Endothelial cell of umbilical vein (primary cell): ENCODE measurements around the gene RPA1. TPM values are rescaled to one million over a fixed set of nuclear protein-coding genes. Genes with fewer than 3 reads are reported as not detected.
"Not testable (repeated sequence)": the region's sequence is repeated elsewhere in the genome, so short reads cannot be mapped to it uniquely, and the experiment has no call there.

Experiments
- BruUV-seq: library from RNA; stranded (reverse); fragments of 400-500 nt; replicated peaks from 2 replicates; lab custom pipeline; 2021; lab: Mats Ljungman, UMichigan
- CTCF ChIA-PET: fragments of 300-600, 350-600 bp; sonication (Branson Sonifier 250); formaldehyde crosslinking; loops from one replicate; lab custom pipeline; 2021; ENCODE audit warnings: antibody characterized with exemption, inconsistent platforms; lab: Charles Lee
- POLR2A ChIA-PET: fragments of 300-600, 350-600 bp; sonication (Branson Sonifier 250); formaldehyde crosslinking; loops from one replicate; lab custom pipeline; 2021; ENCODE audit warnings: antibody characterized with exemption, inconsistent platforms; lab: Charles Lee
- DNase-seq: peaks from one replicate; pipeline ENCODE4 v3.0.0-alpha.2; 2011; ENCODE audit warnings: low read depth, low spot score
- FAIRE-seq: peaks from 2 replicates; lab custom pipeline; 2011; peaks lifted over from hg19 to GRCh38; lab: Jason Lieb, UNC
- H2AFZ ChIP-seq: 2 replicates; pipeline ENCODE4 v1.6.0; 2012; ENCODE audit warnings: low read depth, low read length, control low read depth, inconsistent platforms
- H3K27ac ChIP-seq: 2 replicates; pipeline ENCODE4 v1.5.1; 2011; ENCODE audit warnings: low read depth, mild to moderate bottlenecking, control low read depth, low read length, moderate library complexity; ENCODE audit not compliant: insufficient read depth
- H3K27me3 ChIP-seq, 2 experiments: 2 replicates each; pipeline versions ENCODE4 v1.6.0 to v1.6.1; 2011; ENCODE audit warnings: low read length in 2 of 2, mixed read lengths in 1 of 2; ENCODE audit not compliant: control insufficient read depth in 2 of 2, insufficient read depth in 2 of 2
- H3K36me3 ChIP-seq, 2 experiments: 2 replicates in 1 of 2; 3 replicates in 1 of 2; pipeline ENCODE4 v1.5.1; 2011; ENCODE audit warnings: low read length in 2 of 2, mild to moderate bottlenecking in 1 of 2, moderate library complexity in 1 of 2; ENCODE audit not compliant: control insufficient read depth in 2 of 2, insufficient read depth in 2 of 2; ENCODE audit errors: extremely low read depth in 1 of 2
- H3K4me1 ChIP-seq: 3 replicates; pipeline ENCODE4 v1.5.1; 2011; ENCODE audit warnings: mild to moderate bottlenecking, low read length; ENCODE audit not compliant: control insufficient read depth, insufficient read depth; ENCODE audit errors: extremely low read depth
- H3K4me2 ChIP-seq: 2 replicates; pipeline ENCODE4 v1.6.1; 2011; ENCODE audit warnings: low read length, control low read depth, mixed read lengths; ENCODE audit not compliant: insufficient read depth
- H3K4me3 ChIP-seq, 3 experiments: fragments of 200-600 bp in 1 of 3; sonication (generic), shearing (Covaris generic) in 1 of 3; replicated peaks in 1 of 3; 2 replicates each; pipeline ENCODE4 v1.5.1; 2011 to 2016; ENCODE audit warnings: control low read depth in 3 of 3, low read length in 3 of 3, mild to moderate bottlenecking in 2 of 3, inconsistent platforms in 1 of 3, low read depth in 1 of 3, moderate library complexity in 1 of 3; ENCODE audit not compliant: insufficient read depth in 1 of 3
- H3K79me2 ChIP-seq: 2 replicates; pipeline ENCODE4 v1.6.0; 2012; ENCODE audit warnings: low read length, inconsistent platforms; ENCODE audit not compliant: control insufficient read depth, insufficient read depth
- H3K9ac ChIP-seq: replicated peaks from 2 replicates; pipeline ENCODE3; 2011; ENCODE audit warnings: low read length, control low read depth; ENCODE audit not compliant: insufficient read depth; ENCODE audit errors: extremely low read depth
- H3K9me1 ChIP-seq: replicated peaks from 3 replicates; pipeline ENCODE4 v1.6.0; 2011; ENCODE audit warnings: mild to moderate bottlenecking, low read length; ENCODE audit not compliant: control insufficient read depth, insufficient read depth; ENCODE audit errors: extremely low read depth
- H3K9me3 ChIP-seq: replicated peaks from 2 replicates; pipeline ENCODE4 v1.5.1; 2012; ENCODE audit warnings: low read length, inconsistent platforms; ENCODE audit not compliant: control insufficient read depth, insufficient read depth
- H4K20me1 ChIP-seq: replicated peaks from 2 replicates; pipeline ENCODE3; 2011; ENCODE audit warnings: mild to moderate bottlenecking, low read length; ENCODE audit not compliant: control insufficient read depth, insufficient read depth; ENCODE audit errors: extremely low read depth
- CTCF ChIP-seq, 2 donors: IDR thresholded peaks; 1 replicate in 1 of 2; 2 replicates in 1 of 2; pipeline ENCODE4 v1.5.1; 2011; ENCODE audit warnings: low read length in 2 of 2, mild to moderate bottlenecking in 2 of 2, moderate library complexity in 2 of 2, control low read depth in 1 of 2, inconsistent platforms in 1 of 2, low read depth in 1 of 2; ENCODE audit not compliant: insufficient read depth in 1 of 2; ENCODE audit errors: extremely low read depth in 1 of 2
- EZH2 ChIP-seq: IDR thresholded peaks from 2 replicates; pipeline ENCODE4 v1.6.1; 2012; ENCODE audit warnings: borderline replicate concordance, low read depth, mild to moderate bottlenecking, moderate library complexity, low read length, inconsistent platforms; ENCODE audit not compliant: severe bottlenecking
- FOS ChIP-seq: IDR thresholded peaks from 2 replicates; pipeline ENCODE4 v1.6.1; 2011; ENCODE audit warnings: mild to moderate bottlenecking, low read length, moderate library complexity, borderline replicate concordance; ENCODE audit not compliant: insufficient read depth
- GATA2 ChIP-seq: IDR thresholded peaks from 2 replicates; pipeline ENCODE4 v1.7.0; 2011; ENCODE audit warnings: low read depth, mild to moderate bottlenecking, moderate library complexity, mixed read lengths, low read length; ENCODE audit not compliant: insufficient read length, insufficient read depth
- JUN ChIP-seq: IDR thresholded peaks from 2 replicates; pipeline ENCODE4 v1.6.1; 2011; ENCODE audit warnings: borderline replicate concordance, low read depth; ENCODE audit not compliant: insufficient read length, insufficient read depth
- MAX ChIP-seq: IDR thresholded peaks from 2 replicates; pipeline ENCODE4 v1.6.1; 2011; ENCODE audit not compliant: insufficient read depth, insufficient read length
- MYC ChIP-seq: IDR thresholded peaks from one replicate; pipeline ENCODE4 v1.6.1; 2011; ENCODE audit warnings: mild to moderate bottlenecking, low read depth, low read length
- POLR2A ChIP-seq: IDR thresholded peaks from 2 replicates; pipeline ENCODE4 v1.6.1; 2012; ENCODE audit warnings: low read depth, mild to moderate bottlenecking, control low read depth, low read length
- POLR2AphosphoS5 ChIP-seq: IDR thresholded peaks from 2 replicates; pipeline ENCODE4 v1.6.1; 2012; ENCODE audit warnings: low read depth, mild to moderate bottlenecking, control low read depth, low read length, moderate library complexity; ENCODE audit not compliant: insufficient read depth
- dilution Hi-C: fragments of 300-500 bp; cut with MboI; formaldehyde crosslinking; loops from one replicate; pipeline ENCODE4 v1.15.0; 2019; ENCODE audit warnings: low sequenced_read_pairs; ENCODE audit not compliant: extremely low pct_ligation_motif_present
- intact Hi-C: fragments of 100-400 bp; cut with micrococcal nuclease; formaldehyde crosslinking; loops from one replicate; pipeline ENCODE4 v1.10.0; 2022
- polyA plus RNA-seq, 4 experiments: library from polyadenylated mRNA; depleted of rRNA in 3 of 4; stranded (reverse) in 3 of 4; unstranded in 1 of 4; fragments of >200 nt; gene quantifications; 2 replicates each; pipeline versions ENCODE4 v1.2.1 to v1.2.3, GENCODE V29; 2011 to 2012; ENCODE audit warnings: missing spikeins in 1 of 4
- total RNA-seq: library from RNA; stranded (reverse); gene quantifications from 2 replicates; pipeline ENCODE4 v1.2.3, GENCODE V29; 2021

RPA1 gene
- total and polyA plus RNA-seq, 2 donors (not counting 3 experiments of a cell fraction or from before 2014, with no cell fraction given) = 50.5 to 123 TPM

GRCh38 chr17:1797323-1797722, 32.5 kb upstream of the RPA1 start:
- FAIRE-seq (no peak), DNase-seq (no peak)
- intact Hi-C loops = no loop called here
- peaks cover 2 to 5% of the 10 kb centered on the region in 2 experiments for H3K36me3 ChIP-seq
- no peaks in the 10 kb centered on the region for H3K27me3 ChIP-seq
- no peaks in the 10 kb centered on the region for H3K9me1 ChIP-seq
- H2AFZ ChIP-seq = no peak overlapping the region
- BruUV-seq = no TSS peak
- H3K4me1 ChIP-seq = no peaks in the 10 kb centered on the region
- H3K4me3 ChIP-seq = no peak overlapping the region
- H3K79me2 ChIP-seq = peaks cover 1% of the 10 kb centered on the region
- no peaks in the 10 kb centered on the region for H3K9me3 ChIP-seq
- ChIA-PET POLR2A (no interaction called here), CTCF (interaction anchor here (1.0 to 1.7 kb wide), 4 partner anchors 14 to 75 kb away, joined by 3 to 5 read pairs (median 3); no protein-coding TSS in a partner anchor)
- dilution Hi-C loops = no loop called here
- no peaks in the 10 kb centered on the region for H4K20me1 ChIP-seq
- H3K27ac ChIP-seq = no peak overlapping the region
- no peak overlapping the region for H3K9ac ChIP-seq
- no peak for TF ChIP-seq JUN
- no peak for TF ChIP-seq POLR2AphosphoS5
- no peak for TF ChIP-seq GATA2
- TF ChIP-seq CTCF (IDR thresholded peaks at IDR 0.05; ENCODE audit: extremely low read depth in 1 of 2, insufficient read depth in 1 of 2, low read depth in 1 of 2, low read length in 2 of 2) = no peak
- TF ChIP-seq EZH2 = no peak
- no peak for TF ChIP-seq MAX
- no peak for TF ChIP-seq POLR2A
- TF ChIP-seq FOS = no peak
- TF ChIP-seq MYC = no peak
- no peak overlapping the region for H3K4me2 ChIP-seq

- H3K4me1 ChIP-seq, H3K27me3 ChIP-seq, H3K36me3 ChIP-seq, H3K9me3 ChIP-seq, H3K9me1 ChIP-seq, H3K4me3 ChIP-seq, H3K27ac ChIP-seq, H3K4me2 ChIP-seq, H2AFZ ChIP-seq, POLR2A ChIA-PET, FAIRE-seq, DNase-seq, dilution Hi-C loops, H4K20me1 ChIP-seq, H3K79me2 ChIP-seq, H3K9ac ChIP-seq, intact Hi-C loops, BruUV-seq: not testable (repeated sequence)
- CTCF ChIA-PET = interaction anchor here (1.1 to 1.7 kb wide), 2 partner anchors 16 to 68 kb away, joined by 3 read pairs; no protein-coding TSS in a partner anchor
Observed at GRCh38 chr17:1797846-1798245, 32.0 kb upstream of the RPA1 start.
